ENCODE results near the gene TMEM200C.

Gene TMEM200C

DNA sequence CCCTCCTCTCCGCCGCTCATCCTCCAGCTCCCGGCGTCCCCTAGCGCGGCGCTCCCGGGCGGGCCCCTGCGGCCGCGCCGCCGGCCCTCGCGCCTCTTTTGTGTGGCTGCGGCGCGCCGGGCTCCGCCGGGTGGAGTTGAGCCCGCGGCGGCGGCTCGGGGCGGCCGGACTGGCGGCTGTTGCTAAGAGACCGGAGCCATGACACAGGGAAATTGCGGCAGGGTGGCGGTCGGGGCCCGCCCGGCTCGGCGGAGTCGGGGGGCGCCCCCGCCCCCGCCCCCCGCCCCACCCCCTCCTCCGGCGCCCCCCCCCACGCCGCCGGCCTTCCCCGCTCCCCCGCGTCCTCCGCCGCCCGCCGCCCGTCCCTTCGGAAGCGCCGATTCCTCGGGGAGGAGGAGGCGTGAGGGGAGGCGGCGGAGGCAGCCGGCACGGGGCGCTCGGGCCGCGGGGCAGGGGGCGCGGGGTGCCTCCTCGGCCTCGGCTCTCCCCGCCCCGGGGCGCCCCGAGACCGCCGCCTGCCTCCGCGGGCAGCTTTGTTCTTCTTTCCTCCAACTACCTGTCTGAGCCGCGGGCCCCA is at the start of gene TMEM200C:
TMEM200C (minus strand) TSS at position 224 of the 577 bp plus-strand sequence. CDS start 3,459 bp downstream, outside the sequence.
- no peak for DNase-seq (ENCODE audit: low read depth in 2 of 2, low spot score in 1 of 2)

DNA sequence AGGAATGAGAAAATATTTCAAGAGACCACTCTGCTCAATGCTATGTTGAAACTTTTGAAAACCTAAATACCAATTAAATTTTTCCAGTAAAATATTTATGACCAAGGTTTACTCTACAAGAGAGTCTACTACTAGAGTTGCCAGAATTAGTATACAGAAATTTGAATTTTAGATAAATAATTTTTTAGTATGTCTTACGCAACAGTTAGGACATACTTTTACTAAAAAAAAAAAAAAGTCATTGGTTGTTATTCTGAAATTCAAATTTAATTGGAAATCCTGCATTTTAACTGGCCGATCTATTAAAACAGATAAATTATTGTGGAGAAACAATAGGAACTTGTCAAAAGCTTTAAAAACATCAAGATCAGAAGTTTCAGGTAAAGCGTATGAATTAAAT is 49.1 kb upstream of the TMEM200C start:
- DNase-seq (ENCODE audit: low read depth in 2 of 2, low spot score in 1 of 2) = no peak

DNA sequence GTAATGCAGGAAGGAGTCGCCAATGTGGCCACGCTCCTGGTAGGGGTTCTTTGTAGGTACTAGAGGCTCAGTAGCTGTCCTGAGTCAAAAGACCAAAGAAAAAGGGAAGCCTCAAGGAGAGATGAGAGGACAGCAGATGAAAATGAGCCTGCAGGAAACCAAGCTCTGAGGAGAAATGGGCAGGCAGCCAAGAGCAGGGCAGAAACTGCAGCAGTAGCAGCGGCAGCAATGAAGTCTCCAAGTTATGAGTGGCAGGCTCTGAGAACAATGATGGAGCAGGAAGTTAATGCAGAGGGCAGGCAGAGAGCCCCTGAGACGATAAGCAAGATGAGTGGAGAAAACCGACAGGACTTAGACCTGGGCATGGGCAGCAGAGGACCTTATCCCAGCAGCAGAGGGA is 48.2 kb upstream of the TMEM200C start:
- no peak for DNase-seq (ENCODE audit: low read depth in 2 of 2, low spot score in 1 of 2)

DNA sequence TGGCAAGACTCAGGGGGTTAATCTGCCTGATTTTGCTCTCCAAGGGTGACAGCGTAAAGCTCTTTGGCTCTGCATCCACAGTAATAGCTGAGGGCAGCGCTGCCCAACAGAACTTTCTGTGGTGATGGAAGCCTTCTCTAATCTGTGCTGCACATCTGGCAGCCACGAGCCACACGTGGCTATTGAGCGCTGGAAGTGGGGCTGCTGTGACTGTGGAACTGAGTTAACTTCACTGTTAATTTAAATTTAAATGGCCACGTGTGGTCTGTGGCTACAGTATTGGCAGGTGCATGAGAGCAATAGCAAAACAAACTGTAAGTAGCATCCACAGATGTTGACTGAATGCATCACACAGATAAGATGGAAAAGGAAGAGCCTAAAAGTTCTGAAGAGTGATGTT is 47.3 kb upstream of the TMEM200C start:
- no peak for DNase-seq (ENCODE audit: low read depth in 2 of 2, low spot score in 1 of 2)

DNA sequence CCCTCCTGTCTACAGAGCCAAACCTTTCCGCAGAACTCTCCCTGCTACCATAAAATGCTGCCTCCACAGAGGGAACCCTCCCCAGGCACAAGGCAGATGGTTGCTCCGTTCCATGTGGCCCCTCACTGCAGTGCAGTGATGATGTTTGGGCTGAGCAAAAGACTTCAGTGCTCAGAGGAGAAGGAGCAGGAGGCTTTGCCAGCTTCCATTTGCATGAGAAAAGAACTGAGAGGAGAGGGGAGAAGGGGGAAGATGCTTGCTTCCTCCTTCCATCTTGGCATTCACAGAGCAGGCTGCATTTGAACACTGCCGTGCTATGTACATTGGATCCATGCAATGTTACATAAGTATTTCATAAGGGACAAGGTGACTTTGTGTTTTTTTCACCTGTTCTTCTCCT is 46.6 kb upstream of the TMEM200C start:
- no peak for DNase-seq (ENCODE audit: low read depth in 2 of 2, low spot score in 1 of 2)

DNA sequence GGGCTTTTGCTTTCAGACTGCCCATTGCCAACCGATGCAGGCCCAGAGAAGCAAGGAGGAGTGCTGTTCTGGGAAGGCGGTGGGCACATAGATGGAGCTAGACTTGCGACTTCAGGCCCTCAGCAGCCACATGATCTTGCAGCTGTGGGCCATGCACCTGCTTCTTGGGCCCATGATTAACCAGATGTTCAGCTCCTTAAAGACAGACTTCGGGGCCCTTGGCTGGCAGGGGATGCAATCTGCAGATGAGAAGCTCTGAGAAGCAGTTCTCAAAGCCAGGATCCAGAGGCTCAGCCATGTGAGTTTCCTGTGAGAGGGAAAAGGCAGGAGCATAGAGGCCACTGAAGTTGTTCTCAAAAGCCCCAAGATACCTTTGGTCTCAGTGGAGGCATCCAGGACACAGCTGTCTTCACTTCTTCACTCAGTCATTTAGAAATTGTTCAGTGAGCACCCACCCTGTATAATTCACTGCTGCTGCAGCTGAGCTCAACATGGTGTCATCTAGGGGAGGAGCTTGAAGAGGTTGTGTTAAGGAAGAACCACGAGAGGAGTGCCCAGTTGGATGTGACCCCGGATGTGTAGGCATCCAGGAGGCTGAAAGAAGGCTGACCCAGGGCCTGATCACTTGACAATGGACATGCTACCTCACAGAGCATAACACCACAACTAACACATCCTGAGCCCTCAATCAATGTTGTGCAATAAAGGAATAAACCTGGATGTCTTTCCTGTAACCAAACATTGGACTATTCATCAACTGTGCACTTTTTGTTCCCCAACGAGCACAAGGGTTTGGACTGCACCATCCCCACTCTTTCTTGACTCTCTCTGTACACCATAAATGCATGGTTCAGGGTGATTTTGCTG is 44.7 kb upstream of the TMEM200C start:
- no peak for DNase-seq (ENCODE audit: low read depth in 2 of 2, low spot score in 1 of 2)

DNA sequence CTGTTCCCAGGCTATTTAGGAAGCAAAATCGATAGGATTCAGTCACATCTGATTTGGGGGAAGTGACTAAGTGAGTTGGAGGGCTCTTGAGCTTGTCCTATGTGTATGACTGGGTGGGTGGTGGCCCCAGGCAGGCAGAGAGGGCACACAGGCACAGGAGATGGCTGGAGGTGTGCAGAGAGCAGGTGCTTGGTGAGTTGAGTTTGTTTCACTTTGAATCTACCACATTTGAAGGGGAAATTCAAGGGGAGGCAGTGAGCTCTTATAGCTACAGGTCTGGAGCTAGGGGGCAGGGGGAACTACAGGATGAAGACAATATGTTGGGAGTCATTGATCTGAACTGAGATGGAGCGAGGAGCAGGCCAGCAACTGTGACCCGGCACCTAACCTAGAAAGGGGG is 42.5 kb upstream of the TMEM200C start:
- DNase-seq (ENCODE audit: low read depth in 2 of 2, low spot score in 1 of 2) = no peak

DNA sequence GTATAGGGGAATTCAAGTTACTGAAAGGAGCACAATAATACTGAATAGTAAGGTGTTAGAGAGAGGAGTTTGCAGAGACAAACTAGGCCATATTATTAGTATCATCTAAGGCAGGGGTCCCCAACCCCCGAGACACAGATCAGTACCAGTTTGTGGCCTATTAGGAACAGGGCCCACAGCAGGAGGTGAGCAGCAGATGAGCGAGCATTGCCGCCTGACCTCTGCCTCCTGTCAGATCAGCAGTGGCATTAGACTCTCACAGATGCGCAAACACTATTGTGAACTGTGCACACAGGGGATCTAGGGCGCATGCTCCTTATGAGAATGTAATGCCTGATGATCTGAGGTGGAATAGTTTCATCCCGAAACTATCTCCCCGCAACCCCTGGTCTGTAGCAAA is 41.8 kb upstream of the TMEM200C start:
- DNase-seq (ENCODE audit: low read depth in 2 of 2, low spot score in 1 of 2) = no peak

DNA sequence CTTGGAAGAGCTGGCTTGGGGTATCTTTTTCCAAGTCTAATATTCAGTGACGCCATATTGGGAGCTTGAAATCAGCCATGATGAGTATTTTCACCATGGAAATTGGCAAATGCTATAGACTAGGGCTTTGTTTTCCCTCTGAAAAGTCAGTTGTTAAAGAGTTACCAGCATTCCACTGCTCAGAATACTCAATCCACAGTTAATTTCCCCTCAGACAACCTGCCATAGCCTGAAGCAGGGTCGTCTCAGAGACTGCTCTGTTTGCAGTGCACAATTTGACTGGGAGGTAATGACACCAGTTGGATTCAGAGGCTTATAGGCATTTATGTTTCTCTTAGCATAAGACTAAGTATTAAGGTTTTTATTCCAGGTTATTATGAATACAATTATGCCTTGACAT is 35.5 kb upstream of the TMEM200C start:
- no peak for DNase-seq (ENCODE audit: low read depth in 2 of 2, low spot score in 1 of 2)

DNA sequence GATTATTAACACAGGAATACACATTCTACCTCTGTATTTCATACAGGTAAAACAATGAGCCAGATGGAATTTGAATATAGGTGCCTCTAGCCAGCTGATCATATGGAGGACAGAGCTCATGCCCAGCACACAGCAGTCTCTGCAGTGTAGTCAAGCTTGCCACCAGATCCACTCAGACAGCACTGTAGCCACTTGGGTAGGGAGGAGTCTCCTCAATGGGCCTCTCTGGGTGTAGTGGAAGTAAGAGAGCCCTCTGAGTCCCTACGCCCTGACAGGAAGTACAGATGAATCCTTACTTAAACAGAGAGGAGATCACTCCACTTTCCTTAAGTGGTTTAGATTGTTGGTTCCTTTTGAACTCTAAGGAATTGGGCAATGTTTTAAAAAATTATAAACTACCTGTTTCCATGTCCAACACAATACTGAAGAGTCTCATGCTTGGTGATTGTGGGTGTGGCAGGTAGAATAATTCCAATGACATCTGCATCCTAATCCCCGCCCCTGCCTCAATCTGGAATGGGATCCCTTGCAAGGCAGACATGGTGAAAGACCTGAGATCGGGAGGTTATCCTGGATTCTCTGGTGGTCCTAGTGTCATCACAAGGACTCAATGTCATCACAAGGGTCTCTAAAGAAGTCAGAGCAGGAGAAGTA is 23.0 kb upstream of the TMEM200C start:
- no peak for DNase-seq (ENCODE audit: low read depth in 2 of 2, low spot score in 1 of 2)

DNA sequence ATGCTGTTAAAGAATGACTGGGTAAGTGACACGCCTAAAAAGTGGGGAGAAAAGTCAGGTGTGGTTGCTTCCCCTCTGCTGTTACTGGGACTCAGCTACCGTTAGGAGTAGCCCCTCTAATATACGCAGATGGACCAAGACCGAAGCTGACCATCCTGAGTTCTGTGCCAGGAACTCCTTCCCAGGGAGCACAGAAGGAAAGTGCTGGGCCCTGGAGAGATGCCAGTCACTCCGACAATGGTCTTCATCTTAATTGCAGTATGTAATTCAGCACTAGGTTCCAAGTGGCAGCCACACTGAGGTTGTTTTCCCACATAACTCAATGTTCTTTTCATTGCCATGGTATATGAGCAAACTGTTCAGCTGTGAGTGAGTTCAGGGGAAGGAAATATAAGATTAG is 19.6 kb upstream of the TMEM200C start:
- no peak for DNase-seq (ENCODE audit: low read depth in 2 of 2, low spot score in 1 of 2)

DNA sequence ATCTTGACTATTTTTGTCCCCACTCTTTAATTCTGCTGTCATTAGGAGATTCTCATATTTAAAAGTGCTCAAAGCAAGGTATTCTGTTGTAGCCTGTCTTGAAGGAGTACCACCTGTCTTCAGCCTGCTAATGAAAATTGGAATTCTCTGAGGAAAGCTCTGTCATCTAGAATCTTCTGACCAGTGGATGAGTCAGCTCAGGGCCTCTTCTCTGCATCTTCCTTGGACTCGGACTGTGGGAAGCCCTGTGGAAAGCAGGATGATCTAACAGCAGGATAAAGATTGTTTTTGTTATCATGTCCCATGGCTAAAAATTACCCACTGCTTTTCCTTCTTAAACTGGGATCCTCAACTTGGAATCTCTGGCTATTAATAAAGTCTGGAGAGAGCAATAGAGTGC is 18.7 kb upstream of the TMEM200C start:
- DNase-seq (ENCODE audit: low read depth in 2 of 2, low spot score in 1 of 2) = no peak

DNA sequence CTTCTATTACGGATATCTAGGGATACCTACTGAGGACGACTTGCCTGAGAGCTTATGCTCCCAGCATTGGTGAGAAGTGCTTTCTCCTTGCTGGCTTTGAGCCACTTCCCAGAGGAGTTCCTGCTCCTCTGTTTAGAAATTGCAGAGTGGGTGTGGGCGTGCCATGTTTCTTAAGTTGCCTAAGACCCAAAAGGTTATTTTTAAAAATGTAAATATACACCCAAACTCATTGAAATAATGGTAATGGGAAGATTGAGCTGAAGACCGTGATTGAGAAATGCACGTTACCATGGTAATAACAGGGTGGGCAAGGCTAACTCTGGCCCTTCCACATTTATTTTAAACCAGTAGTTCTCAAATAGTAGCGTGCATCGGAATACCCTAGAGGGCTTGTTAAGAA is 17.2 kb upstream of the TMEM200C start:
- DNase-seq (ENCODE audit: low read depth in 2 of 2, low spot score in 1 of 2) = no peak

DNA sequence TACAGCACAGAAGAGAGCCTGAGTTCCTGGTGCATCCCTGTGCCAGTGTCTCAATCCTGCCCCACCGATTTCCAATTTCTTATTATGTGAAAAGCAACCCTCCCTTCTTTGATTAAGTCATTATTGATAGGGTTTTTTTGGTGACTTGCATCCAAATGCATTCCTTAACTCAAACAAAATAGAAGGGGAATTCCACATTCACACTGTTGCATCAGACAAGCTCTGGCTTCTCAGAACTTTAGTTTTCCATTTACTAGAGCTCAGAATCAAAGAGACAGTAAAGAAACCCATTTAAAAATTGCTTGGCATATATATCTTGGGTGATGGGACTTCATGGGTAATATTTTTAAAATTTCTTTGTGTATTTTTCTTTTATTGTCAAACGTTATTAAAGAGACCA is 13.8 kb upstream of the TMEM200C start:
- DNase-seq (ENCODE audit: low read depth in 2 of 2, low spot score in 1 of 2) = no peak

DNA sequence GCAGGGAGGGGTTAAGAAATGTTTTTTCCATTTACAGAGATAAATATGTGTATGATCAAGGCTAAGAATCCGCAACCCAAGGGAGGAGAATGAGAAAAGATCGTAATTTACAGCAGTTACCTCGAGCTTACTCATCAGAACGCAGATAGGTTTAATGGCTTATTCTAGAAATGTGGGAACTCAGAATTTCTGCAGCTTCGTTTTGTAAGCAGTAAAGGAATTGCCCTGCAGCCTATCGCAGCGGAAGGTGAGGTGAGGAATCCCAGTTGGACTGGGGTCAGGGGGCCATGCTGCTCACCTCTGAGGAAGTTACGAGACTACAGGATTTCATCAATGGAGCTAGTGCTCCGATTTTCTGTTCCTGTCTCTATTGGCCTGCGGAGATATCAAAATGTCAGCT is 8.1 kb upstream of the TMEM200C start:
- no peak for DNase-seq (ENCODE audit: low read depth in 2 of 2, low spot score in 1 of 2)

DNA sequence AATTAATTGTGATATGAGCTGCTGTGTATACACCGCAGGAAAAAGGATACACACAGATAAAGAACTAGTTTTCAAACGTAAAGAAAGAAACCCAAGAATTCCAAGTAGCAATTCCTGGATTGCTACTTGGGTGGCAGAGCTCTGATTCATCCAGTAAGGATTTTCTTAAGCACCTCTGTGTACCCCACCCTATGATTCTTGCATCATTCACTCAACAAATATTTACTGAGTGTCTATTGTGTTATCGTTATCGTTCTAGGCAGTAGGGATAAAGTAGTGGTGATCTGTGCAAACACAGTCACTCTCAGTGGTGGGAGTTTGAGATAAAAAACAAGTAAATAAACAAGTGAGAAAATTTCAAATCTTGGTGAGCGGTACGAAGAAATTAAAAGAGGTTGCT is 4.9 kb upstream of the TMEM200C start:
- no peak for DNase-seq (ENCODE audit: low read depth in 2 of 2, low spot score in 1 of 2)

DNA sequence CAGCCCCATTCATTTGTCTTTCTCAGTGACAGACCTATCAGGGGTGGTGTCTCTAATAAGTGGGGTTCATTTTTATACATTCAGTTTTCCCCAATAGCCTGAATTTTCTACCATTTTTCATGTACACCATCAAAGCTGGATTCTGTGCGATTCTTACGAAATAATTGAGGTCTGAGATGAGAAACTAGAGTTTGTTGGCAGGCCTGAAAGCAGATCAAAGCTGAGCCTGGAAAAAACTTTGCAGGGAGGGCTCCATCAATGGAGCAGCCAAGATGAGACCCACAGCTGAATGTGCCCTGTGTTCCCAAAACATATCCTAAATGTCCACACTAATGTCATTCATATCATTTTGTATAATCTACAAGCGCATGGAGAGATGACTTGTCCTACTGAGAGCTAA is 4.5 kb upstream of the TMEM200C start:
- DNase-seq (ENCODE audit: low read depth in 2 of 2, low spot score in 1 of 2) = no peak

DNA sequence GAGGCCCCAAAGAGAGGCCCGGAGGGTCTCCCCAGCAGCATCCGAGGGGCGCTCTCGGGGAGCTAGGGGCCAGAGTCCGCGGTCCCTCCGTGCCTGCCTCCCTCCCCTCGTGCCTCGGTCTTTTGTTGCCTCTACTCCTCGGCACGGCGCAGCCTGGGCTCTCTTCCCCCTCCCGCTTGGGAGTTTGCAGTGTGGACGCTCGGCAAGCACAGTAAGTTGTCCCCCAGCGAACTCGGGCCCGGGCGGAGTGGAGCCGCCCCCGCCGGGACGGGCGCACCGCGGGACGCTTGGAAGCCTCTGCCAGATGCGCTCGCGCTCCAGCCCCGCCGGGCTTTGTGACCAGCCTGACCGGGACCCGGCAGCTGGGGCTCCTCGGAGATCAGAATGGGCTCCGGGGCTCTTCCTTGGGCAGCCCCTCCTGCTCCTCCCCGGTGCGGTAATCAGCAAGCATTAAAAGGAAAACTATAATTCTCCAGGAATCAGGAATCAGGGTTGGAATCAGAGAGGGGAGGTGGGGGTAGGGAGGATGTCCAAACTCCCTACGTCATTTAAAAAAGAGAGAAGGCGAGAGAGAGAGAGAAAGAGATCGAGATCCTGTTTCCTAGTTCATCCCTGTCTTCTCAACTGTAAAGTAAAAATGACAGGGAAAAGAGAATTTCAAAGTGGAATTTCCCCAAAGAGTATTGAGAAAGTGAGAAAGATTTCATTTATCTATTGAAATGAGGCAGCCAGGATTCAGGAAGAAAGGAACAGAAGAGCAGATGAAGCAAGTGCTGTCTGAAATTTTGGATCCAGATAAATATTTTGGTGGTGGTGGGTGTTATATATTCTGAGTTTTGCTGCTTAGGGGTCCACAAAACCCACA is 786 bp upstream of the TMEM200C start:
- DNase-seq (ENCODE audit: low read depth in 2 of 2, low spot score in 1 of 2) = no peak

DNA sequence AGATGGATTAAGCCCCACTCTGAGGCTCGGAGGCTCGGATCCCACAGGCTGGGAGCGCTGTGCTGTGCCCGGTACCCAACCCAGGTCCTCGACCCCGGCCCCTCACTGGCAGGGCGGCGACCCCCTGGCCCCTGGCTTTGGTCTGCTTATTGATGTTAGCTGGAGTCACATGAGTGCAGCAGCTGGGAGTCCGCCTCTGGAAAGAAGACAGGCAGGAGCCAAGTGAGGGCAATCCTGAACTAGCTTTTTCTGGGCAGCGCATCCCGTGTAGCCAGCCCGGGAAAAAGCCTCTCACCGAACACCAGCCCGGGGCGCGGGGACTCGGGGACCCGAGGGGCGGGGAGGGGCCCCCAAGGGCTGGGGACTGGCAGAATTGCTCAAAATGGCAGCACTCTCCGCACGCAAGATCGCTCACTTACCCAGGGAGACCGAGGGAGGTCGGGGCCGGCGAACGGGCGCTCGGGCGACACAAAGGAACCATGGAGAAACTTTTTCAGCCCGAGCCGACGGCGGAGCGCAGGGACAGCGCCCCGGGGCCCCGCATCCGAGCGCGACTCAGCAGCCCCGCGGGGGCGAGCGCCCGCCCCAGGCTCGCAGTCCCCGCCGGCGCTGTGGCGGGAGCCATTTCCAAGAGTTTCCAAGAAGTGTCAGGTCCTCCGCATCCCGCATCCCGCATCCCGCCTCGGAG is 567 bp downstream of the TMEM200C start:
- no peak for DNase-seq (ENCODE audit: low read depth in 2 of 2, low spot score in 1 of 2)

DNA sequence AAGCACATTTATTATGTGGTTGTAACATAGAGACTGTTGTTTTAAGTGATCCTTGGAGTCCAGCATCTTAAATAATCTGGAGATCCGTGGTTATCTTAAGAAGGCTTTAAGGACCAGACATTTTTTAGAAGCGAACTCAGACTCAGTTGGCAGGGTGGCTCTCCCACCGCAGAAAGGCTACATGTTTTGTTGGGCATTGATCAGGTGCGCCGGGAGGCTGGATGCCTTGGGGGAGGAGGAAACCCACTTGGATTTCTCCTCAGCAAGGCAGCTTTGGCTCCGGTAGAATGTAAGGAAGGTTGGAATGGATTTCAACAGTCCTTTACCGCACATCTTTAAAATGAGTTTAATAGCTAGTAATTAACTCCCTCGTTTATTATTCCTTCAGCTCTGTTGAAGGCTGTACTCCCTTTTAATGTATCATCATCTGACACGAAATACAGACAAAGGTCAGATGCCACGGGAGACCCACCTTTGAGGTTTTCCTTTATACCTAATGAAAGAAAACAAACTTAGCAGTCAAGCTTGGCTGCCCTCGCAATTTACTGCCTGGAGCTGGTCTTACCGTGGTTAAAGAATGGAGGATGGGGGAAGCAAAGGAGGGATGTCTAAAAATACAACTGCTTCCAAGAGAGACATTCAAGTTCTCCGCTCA is 1.2 kb downstream of the TMEM200C start:
- DNase-seq (ENCODE audit: low read depth in 2 of 2, low spot score in 1 of 2) = no peak

Measured in stimulated activated CD8-positive, alpha-beta memory T cell treated with anti-CD3 and anti-CD28 coated beads, Interleukin-4, amount 100 ng/mL, for 1 hour (primary cell).